Measurements from ENCODE around the gene GPR68. TPM values are rescaled to one million over a fixed set of nuclear protein-coding genes. Genes with fewer than 3 reads are reported as not detected.

The GPR68 gene
- total RNA-seq, 2 donors from 2014 or later = 0.26 TPM; not detected in 1

DNA sequence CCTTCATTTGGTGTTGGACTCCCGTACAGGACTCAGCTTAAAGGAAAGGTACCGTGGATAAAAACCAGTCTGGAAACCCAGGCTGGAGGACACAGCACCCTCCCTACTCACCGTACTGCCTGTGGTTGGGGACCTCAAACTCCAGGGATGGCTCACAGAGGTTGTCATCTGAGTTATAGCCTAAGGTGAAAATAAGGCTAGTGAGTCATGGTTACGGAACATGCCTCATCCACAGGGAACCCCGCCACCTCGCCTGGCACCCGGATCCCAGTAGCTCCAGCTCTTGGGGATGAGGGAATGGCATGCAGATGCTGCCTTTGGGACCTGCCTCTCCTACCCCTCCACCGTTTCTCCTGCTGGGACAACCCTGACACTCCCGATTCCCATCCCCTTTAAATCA is 36.8 kb upstream of the GPR68 start:
- TF ChIP-seq, protein P1, sequence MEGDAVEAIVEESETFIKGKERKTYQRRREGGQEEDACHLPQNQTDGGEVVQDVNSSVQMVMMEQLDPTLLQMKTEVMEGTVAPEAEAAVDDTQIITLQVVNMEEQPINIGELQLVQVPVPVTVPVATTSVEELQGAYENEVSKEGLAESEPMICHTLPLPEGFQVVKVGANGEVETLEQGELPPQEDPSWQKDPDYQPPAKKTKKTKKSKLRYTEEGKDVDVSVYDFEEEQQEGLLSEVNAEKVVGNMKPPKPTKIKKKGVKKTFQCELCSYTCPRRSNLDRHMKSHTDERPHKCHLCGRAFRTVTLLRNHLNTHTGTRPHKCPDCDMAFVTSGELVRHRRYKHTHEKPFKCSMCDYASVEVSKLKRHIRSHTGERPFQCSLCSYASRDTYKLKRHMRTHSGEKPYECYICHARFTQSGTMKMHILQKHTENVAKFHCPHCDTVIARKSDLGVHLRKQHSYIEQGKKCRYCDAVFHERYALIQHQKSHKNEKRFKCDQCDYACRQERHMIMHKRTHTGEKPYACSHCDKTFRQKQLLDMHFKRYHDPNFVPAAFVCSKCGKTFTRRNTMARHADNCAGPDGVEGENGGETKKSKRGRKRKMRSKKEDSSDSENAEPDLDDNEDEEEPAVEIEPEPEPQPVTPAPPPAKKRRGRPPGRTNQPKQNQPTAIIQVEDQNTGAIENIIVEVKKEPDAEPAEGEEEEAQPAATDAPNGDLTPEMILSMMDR (IDR thresholded peaks at IDR 0.05) = no peak
- Histone ChIP-seq H3K9me3 (no peaks in the 10 kb centered on the region), H3K27me3 (no peaks in the 10 kb centered on the region), H3K4me3 (no peak overlapping the region), H3K4me1 (no peaks in the 10 kb centered on the region), H3K27ac (no peak overlapping the region), H3K36me3 (replicated peaks in 1 of 2; ENCODE audit: insufficient read depth in 1 of 2, low read depth in 2 of 2) (peaks cover 0 to 9% of the 10 kb centered on the region in 2 donors)
- ATAC-seq = no peak
- 91 to 96% methylated on average over 8 to 9 of the region's 9 CpGs for WGBS, 2 donors
- intact Hi-C loops (cut with DNase I) = loop anchor here (10.0 kb wide), 1 partner anchor 377 kb away; no protein-coding TSS in a partner anchor
- no peak for DNase-seq

- ATAC-seq = no peak
- peaks cover 0 to 9% of the 10 kb centered on the region in 2 donors for H3K36me3 ChIP-seq (replicated peaks in 1 of 2; ENCODE audit: insufficient read depth in 1 of 2, low read depth in 2 of 2)
- intact Hi-C loops (cut with DNase I) = loop anchor here (10.0 kb wide), 1 partner anchor 375 kb away; no protein-coding TSS in a partner anchor
Measured at GRCh38 chr14:91280129-91280528, 35.6 kb upstream of the GPR68 start.

DNA sequence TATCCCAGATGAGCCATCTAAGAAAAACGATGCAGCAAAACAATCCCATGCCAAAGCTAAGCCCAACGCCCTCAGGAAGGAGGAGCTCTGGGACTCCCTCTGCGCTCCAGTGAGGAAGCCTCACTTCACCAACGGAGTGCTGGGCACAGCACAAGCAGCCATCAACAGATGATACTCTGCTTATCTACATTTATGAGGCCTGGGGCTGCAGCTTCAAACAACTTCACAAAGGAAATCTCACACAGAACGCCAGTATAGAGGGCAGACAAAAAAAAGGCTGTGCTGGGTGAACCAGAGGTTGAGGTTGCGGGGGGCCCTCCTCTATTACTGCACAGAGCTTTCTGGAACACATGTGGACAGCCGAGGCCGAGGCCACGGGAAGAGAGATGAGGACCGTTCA is 34.9 kb upstream of the GPR68 start:
- no peak overlapping the region for H3K4me3 ChIP-seq
- H3K27ac ChIP-seq = no peak overlapping the region
- 91 to 94% methylated on average over 9 to 10 of the region's 10 CpGs for WGBS, 2 donors
- H3K27me3 ChIP-seq = no peaks in the 10 kb centered on the region
- ATAC-seq (no peak), DNase-seq (no peak)
- H3K4me1 ChIP-seq = no peaks in the 10 kb centered on the region
- TF ChIP-seq POLR2A (IDR thresholded peaks at IDR 0.05) = no peak
- TF ChIP-seq, protein P1 (IDR thresholded peaks at IDR 0.05) = no peak
- intact Hi-C loops (cut with DNase I) = no loop called here
- H3K9me3 ChIP-seq = no peaks in the 10 kb centered on the region
- H3K36me3 ChIP-seq (replicated peaks in 1 of 2; ENCODE audit: insufficient read depth in 1 of 2, low read depth in 2 of 2) = peaks cover 0 to 8% of the 10 kb centered on the region in 2 donors

More at GRCh38 chr14:91280129-91280528, 35.6 kb upstream of the GPR68 start:
- H3K4me1 ChIP-seq = no peaks in the 10 kb centered on the region
- TF ChIP-seq, protein P1 (IDR thresholded peaks at IDR 0.05) = no peak
- no peak for TF ChIP-seq POLR2A (IDR thresholded peaks at IDR 0.05)
- no peaks in the 10 kb centered on the region for H3K9me3 ChIP-seq
- no peaks in the 10 kb centered on the region for H3K27me3 ChIP-seq
- DNase-seq = no peak
- 76 to 83% methylated on average over 5 of the region's 5 CpGs for WGBS, 2 donors
- no peak overlapping the region for H3K4me3 ChIP-seq
- H3K27ac ChIP-seq = no peak overlapping the region

DNA sequence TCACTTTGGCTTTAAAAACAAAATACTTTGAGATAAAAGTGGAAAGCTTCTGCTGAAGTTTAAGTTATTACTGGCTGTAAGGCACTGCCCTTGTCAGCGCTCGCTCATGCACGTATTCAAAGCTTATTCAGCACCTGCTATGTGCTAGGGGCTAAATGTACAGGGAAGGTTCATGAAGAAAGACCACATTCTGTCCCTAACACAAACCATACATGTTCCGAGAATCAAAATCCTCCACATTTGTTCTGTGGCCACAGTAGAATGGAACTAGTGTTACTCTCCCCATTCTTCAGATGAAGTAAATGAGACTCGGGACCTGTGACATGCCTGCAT is 33.8 kb upstream of the GPR68 start:
- no peak for DNase-seq

More for the DNA sequence above, 33.8 kb upstream of the GPR68 start:
- H3K36me3 ChIP-seq (replicated peaks in 1 of 2; ENCODE audit: insufficient read depth in 1 of 2, low read depth in 2 of 2) = peaks cover 0 to 5% of the 10 kb centered on the region in 2 donors
- 80 to 95% methylated on average over 5 of the region's 5 CpGs for WGBS, 2 donors
- TF ChIP-seq, protein P1 (IDR thresholded peaks at IDR 0.05) = no peak
- no peaks in the 10 kb centered on the region for H3K9me3 ChIP-seq
- intact Hi-C loops (cut with DNase I) = no loop called here
- H3K27me3 ChIP-seq = no peaks in the 10 kb centered on the region
- H3K27ac ChIP-seq = no peak overlapping the region
- H3K4me3 ChIP-seq = no peak overlapping the region
- H3K4me1 ChIP-seq = no peaks in the 10 kb centered on the region
- no peak for ATAC-seq

Data from body of pancreas (tissue), 4 donors.